Lung microvascular endothelial cell (primary cell): Measurements from ENCODE around the gene PHLDA3. TPM values are rescaled to one million over a fixed set of nuclear protein-coding genes. Genes with fewer than 3 reads are reported as not detected.

Experiments
- DNase-seq, 2 donors: peaks; one replicate each; pipeline versions ENCODE4 v3.0.0 to v3.0.0-alpha.2; 2010; ENCODE audit warnings: low read depth in 2 of 2
- total RNA-seq: library from RNA; depleted of rRNA; stranded (reverse); fragments of >200 nt; gene quantifications from 2 replicates; pipeline ENCODE4 v1.2.1, GENCODE V29; 2014

PHLDA3 gene
- total RNA-seq, 1 donor from 2014 or later, result 8.9 TPM

- DNase-seq, result peak; percentile 36 to 55
Observed at GRCh38 chr1:201463071-201463552, 5.9 kb downstream of the PHLDA3 start.

- peak in 1 of 2 donors; percentile 93 for DNase-seq
Observed at GRCh38 chr1:201461645-201462441, 7.1 kb downstream of the PHLDA3 start.

GRCh38 chr1:201460814-201461644 lies 8.0 kb downstream of the PHLDA3 start:
- DNase-seq, result peak; percentile 56 to 94

- no peak for DNase-seq
Observed at GRCh38 chr1:201459775-201460174, 9.2 kb downstream of the PHLDA3 start.

- DNase-seq, result no peak
Observed at GRCh38 chr1:201459052-201459451, 9.9 kb downstream of the PHLDA3 start.

- DNase-seq, result no peak
Observed at GRCh38 chr1:201457508-201457960, 11.5 kb downstream of the PHLDA3 start.

- DNase-seq, result peak in 1 of 2 donors; percentile 46
Observed at GRCh38 chr1:201456499-201457309, 12.3 kb downstream of the PHLDA3 start.

- no peak for DNase-seq
Observed at GRCh38 chr1:201455098-201455497, 13.9 kb downstream of the PHLDA3 start.

- DNase-seq, result no peak
Observed at GRCh38 chr1:201454608-201455007, 14.4 kb downstream of the PHLDA3 start.

- no peak for DNase-seq
Observed at GRCh38 chr1:201452866-201453265, 16.1 kb downstream of the PHLDA3 start.

GRCh38 chr1:201450721-201451291 lies 18.2 kb downstream of the PHLDA3 start:
- DNase-seq, result peak; percentile 52 to 71

- DNase-seq, result no peak
Observed at GRCh38 chr1:201448990-201449389, 20.0 kb downstream of the PHLDA3 start.

GRCh38 chr1:201447903-201448871 lies 20.8 kb downstream of the PHLDA3 start:
- peak; percentile 58 to 78 for DNase-seq

- no peak for DNase-seq
Observed at GRCh38 chr1:201445310-201445709, 23.7 kb downstream of the PHLDA3 start.

- DNase-seq, result peak in 1 of 2 donors; percentile 58
Observed at GRCh38 chr1:201444792-201445191, 24.2 kb downstream of the PHLDA3 start.

GRCh38 chr1:201443747-201444146 lies 25.2 kb downstream of the PHLDA3 start:
- DNase-seq, result no peak

- no peak for DNase-seq
Observed at GRCh38 chr1:201436969-201437368, 32.0 kb downstream of the PHLDA3 start.

GRCh38 chr1:201436393-201436792 lies 32.6 kb downstream of the PHLDA3 start:
- no peak for DNase-seq

- no peak for DNase-seq
Observed at GRCh38 chr1:201434266-201434665, 34.7 kb downstream of the PHLDA3 start.

- no peak for DNase-seq
Observed at GRCh38 chr1:201433609-201434008, 35.4 kb downstream of the PHLDA3 start.
